Measurements from ENCODE around the gene MRPL12.

The MRPL12 gene

GRCh38 chr17:81713556-81714411, 10.6 kb downstream of the MRPL12 start:
- no peaks in the 10 kb centered on the region for H3K36me3 Mint-ChIP-seq
- H3K4me3 Mint-ChIP-seq: no peak overlapping the region
- no peaks in the 10 kb centered on the region for H3K27me3 Mint-ChIP-seq
- no peak for DNase-seq (ENCODE audit: low spot score in 2 of 2)
- H3K4me1 Mint-ChIP-seq: peaks cover 10% of the 10 kb centered on the region
- no peak for ATAC-seq (ENCODE audit: low read depth)
- no peaks in the 10 kb centered on the region for H3K9me3 Mint-ChIP-seq
- no peak overlapping the region for H3K27ac Mint-ChIP-seq

DNA sequence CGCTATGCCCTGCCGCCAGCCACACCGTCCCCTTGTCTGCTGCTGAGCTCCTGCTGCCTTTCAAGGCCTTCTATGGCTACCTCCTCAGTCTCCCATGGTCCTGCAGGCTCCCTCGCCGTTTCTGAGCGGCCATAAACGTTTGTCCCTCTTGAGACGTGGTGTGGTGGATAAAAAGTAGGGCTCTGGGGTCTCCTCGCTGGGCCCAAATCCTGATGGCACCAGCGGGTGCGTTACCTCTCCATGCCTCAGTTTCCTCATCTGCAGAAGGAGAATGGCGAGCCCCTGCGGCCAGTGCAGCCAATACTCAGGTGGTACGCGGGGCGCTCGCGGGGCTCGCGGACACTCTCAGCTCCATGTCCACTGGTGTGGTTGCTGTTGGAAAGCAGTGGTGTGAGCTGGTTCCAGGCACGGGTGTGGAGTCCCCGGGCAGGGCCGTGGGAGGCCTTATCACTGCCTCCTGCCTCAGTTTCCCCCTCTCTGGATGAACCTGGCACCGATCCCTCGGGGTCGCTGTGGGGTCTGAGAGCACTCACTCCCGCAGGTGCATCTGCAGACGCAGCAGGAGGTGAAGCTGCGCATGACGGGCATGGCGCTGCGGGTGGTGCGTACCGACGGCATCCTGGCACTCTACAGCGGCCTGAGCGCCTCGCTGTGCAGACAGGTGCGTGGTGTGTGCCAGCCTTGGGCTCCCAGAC, 11.4 kb downstream of the MRPL12 start:
- H3K27me3 Mint-ChIP-seq: no peaks in the 10 kb centered on the region
- H3K9me3 Mint-ChIP-seq: no peaks in the 10 kb centered on the region
- DNase-seq (ENCODE audit: low spot score in 2 of 2): no peak
- no peak overlapping the region for H3K4me3 Mint-ChIP-seq
- no peak for ATAC-seq (ENCODE audit: low read depth)
- H3K36me3 Mint-ChIP-seq: no peaks in the 10 kb centered on the region
- peaks cover 10% of the 10 kb centered on the region for H3K4me1 Mint-ChIP-seq
- no peak overlapping the region for H3K27ac Mint-ChIP-seq

- ATAC-seq (ENCODE audit: low read depth): no peak
- H3K9me3 Mint-ChIP-seq: no peaks in the 10 kb centered on the region
- no peaks in the 10 kb centered on the region for H3K27me3 Mint-ChIP-seq
- H3K36me3 Mint-ChIP-seq: no peaks in the 10 kb centered on the region
- H3K4me1 Mint-ChIP-seq: peaks cover 10% of the 10 kb centered on the region
- no peak for DNase-seq (ENCODE audit: low spot score in 2 of 2)
- H3K4me3 Mint-ChIP-seq: no peak overlapping the region
- no peak overlapping the region for H3K27ac Mint-ChIP-seq
Observed at GRCh38 chr17:81715107-81715871, 12.1 kb downstream of the MRPL12 start.

GRCh38 chr17:81715872-81716673, 12.9 kb downstream of the MRPL12 start:
- DNase-seq (ENCODE audit: low spot score in 2 of 2) (no peak), ATAC-seq (ENCODE audit: low read depth) (no peak)
- no peak overlapping the region for H3K27ac Mint-ChIP-seq

DNA sequence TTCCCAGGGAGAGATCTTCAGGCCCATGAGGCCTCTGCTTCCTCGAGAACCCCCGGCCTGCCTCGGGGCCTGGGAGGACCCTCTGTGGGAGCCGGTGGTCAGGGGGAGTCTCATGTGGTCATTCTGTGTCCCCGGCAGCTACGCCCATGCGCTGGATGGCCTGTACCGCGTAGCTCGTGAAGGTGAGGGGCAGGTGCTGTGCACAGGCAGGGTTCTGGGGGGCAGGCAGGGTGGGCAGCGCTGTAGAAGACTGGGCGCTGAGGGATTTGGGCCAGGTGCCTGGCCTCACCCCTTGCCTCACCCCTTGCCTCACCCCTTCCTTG, 13.5 kb downstream of the MRPL12 start:
- no peaks in the 10 kb centered on the region for H3K36me3 Mint-ChIP-seq
- no peak overlapping the region for H3K4me3 Mint-ChIP-seq
- no peaks in the 10 kb centered on the region for H3K9me3 Mint-ChIP-seq
- peaks cover 3% of the 10 kb centered on the region for H3K4me1 Mint-ChIP-seq
- no peak overlapping the region for H3K27ac Mint-ChIP-seq
- no peaks in the 10 kb centered on the region for H3K27me3 Mint-ChIP-seq
- ATAC-seq (ENCODE audit: low read depth) (no peak), DNase-seq (ENCODE audit: low spot score in 2 of 2) (no peak)

More at GRCh38 chr17:81715872-81716673, 12.9 kb downstream of the MRPL12 start:
- peaks cover 4% of the 10 kb centered on the region for H3K4me1 Mint-ChIP-seq
- no peak overlapping the region for H3K4me3 Mint-ChIP-seq
- no peaks in the 10 kb centered on the region for H3K27me3 Mint-ChIP-seq
- no peaks in the 10 kb centered on the region for H3K36me3 Mint-ChIP-seq
- H3K9me3 Mint-ChIP-seq: no peaks in the 10 kb centered on the region

DNA sequence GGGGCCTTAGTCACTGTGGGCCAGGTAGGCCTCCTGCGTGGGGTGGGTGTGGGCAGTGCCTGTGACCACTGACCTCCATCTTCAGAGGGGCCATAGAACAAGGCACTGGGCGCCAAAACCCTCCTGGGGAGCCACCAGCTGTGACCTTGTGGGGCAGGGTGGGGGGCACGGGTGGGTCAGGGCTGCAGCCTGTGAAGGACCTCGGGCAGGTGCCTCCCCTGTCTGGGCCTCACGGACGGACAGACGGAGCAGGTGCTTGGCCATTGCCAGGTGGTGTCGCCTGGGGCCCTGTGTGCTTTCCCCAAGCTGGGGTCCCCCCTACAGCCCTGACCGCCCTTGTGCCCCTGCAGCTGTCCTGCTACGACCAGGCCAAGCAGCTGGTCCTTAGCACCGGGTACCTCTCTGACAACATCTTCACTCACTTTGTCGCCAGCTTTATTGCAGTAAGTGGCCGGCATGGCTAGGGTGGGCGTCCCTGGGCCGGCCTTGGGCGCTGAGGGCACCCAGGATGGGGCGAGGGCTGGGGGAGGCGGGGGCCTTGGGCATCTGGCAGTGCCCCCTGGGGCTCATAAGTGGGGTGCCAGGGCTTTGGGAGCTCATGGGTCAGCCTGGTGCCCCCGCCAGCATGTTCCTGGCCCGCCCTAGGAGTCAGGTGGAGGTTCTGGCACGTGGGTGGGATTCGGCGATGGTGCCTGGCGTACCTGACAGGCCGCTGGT, 14.0 kb downstream of the MRPL12 start:
- ATAC-seq (ENCODE audit: low read depth) (no peak), DNase-seq (ENCODE audit: low spot score in 2 of 2) (no peak)
- H3K4me3 Mint-ChIP-seq: no peak overlapping the region
- no peaks in the 10 kb centered on the region for H3K36me3 Mint-ChIP-seq
- H3K9me3 Mint-ChIP-seq: no peaks in the 10 kb centered on the region
- H3K27ac Mint-ChIP-seq: no peak overlapping the region
- peaks cover 2% of the 10 kb centered on the region for H3K27me3 Mint-ChIP-seq
- peaks cover 3% of the 10 kb centered on the region for H3K4me1 Mint-ChIP-seq

GRCh38 chr17:81717766-81718089, 14.6 kb downstream of the MRPL12 start:
- DNase-seq (ENCODE audit: low spot score in 2 of 2) (no peak), ATAC-seq (ENCODE audit: low read depth) (no peak)
- peaks cover 2% of the 10 kb centered on the region for H3K27me3 Mint-ChIP-seq
- no peaks in the 10 kb centered on the region for H3K36me3 Mint-ChIP-seq
- H3K4me1 Mint-ChIP-seq: peaks cover 2% of the 10 kb centered on the region
- H3K9me3 Mint-ChIP-seq: no peaks in the 10 kb centered on the region
- H3K27ac Mint-ChIP-seq: no peak overlapping the region
- H3K4me3 Mint-ChIP-seq: no peak overlapping the region

GRCh38 chr17:81719410-81720266, 16.5 kb downstream of the MRPL12 start:
- no peak for DNase-seq (ENCODE audit: low spot score in 2 of 2)

DNA sequence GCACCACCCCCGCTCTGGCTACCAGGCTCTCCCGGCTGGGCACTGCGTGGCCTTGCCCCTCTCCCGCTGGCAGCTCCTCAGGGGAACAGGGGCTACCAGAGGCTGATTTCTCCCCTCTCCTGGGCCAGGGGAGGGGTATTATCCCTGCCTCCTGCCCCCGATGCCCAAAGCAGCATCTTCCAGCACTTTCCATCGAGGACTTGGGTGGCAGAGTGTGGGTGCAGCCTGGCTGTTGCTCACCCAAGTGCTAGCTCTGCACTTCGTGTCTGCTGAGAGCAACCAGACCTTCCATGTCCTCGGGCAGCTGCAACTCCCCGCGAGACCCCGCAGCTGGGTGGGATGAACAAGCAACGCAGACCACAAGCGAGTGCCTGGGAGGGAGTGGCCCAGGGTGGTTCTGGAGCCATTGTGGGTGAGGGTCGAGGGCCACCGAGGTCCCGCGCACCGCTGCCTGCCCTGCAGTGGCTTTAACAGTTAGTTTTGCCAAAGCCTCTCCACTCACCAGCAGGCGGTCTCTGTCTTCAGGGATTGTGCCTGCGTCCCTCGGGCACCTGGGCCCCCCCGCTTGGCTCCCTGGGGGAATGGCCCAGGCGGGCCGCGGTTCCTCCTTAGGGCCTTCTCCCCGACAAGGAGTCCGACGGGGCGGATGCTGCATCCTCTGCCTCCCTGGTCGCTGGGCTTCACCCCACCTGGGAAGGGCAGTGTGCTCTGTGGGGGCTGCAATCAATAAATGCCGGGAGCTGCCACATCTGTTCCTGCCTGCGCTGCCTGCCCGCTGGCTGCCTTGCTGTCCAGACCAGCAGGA, 17.3 kb downstream of the MRPL12 start:
- ATAC-seq (ENCODE audit: low read depth) (no peak), DNase-seq (ENCODE audit: low spot score in 2 of 2) (no peak)
- Mint-ChIP-seq H3K27ac (no peak overlapping the region), H3K36me3 (no peaks in the 10 kb centered on the region), H3K9me3 (no peaks in the 10 kb centered on the region), H3K4me1 (no peaks in the 10 kb centered on the region), H3K27me3 (peaks cover 11% of the 10 kb centered on the region), H3K4me3 (no peak overlapping the region)

More at GRCh38 chr17:81719410-81720266, 16.5 kb downstream of the MRPL12 start:
- H3K36me3 Mint-ChIP-seq: no peaks in the 10 kb centered on the region
- peaks cover 11% of the 10 kb centered on the region for H3K27me3 Mint-ChIP-seq
- no peaks in the 10 kb centered on the region for H3K4me1 Mint-ChIP-seq
- H3K27ac Mint-ChIP-seq: no peak overlapping the region
- no peaks in the 10 kb centered on the region for H3K9me3 Mint-ChIP-seq
- no peak for ATAC-seq (ENCODE audit: low read depth)
- H3K4me3 Mint-ChIP-seq: no peak overlapping the region

- ATAC-seq (ENCODE audit: low read depth) (no peak), DNase-seq (ENCODE audit: low spot score in 2 of 2) (no peak)
- Mint-ChIP-seq H3K36me3 (no peaks in the 10 kb centered on the region), H3K4me1 (peaks cover 3% of the 10 kb centered on the region), H3K9me3 (no peaks in the 10 kb centered on the region), H3K27ac (no peak overlapping the region), H3K4me3 (no peak overlapping the region), H3K27me3 (peaks cover 16% of the 10 kb centered on the region)
Observed at GRCh38 chr17:81722184-81723120, 19.3 kb downstream of the MRPL12 start.

DNA sequence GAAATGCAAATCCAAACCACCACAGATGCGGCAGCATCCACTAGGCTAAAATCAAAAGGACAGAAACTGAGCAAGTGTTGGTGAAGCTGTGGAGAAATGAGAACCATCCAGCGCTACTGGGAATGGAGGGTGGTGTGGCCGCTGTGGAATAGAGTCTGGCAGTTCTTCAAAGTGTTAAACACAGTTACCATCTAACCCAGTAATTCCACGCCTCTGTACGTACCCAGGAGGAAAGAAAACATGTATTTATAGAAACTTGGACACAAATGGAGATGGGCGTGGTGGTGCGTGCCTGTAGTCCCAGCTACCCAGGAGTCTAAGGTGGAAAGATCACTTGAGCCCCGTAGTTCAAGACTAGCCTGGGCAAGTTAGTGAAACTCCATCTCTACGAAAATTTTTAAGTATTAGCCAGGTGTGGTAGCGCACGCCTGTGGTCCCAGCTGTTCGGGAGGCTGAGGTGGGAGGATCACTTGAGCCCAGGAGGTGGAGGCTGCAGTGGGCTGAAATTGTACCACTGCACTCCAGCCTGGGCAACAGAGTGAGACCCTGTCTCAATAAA, 20.6 kb downstream of the MRPL12 start:
- no peaks in the 10 kb centered on the region for H3K36me3 Mint-ChIP-seq
- no peaks in the 10 kb centered on the region for H3K9me3 Mint-ChIP-seq
- ATAC-seq (ENCODE audit: low read depth) (no peak), DNase-seq (ENCODE audit: low spot score in 2 of 2) (no peak)
- H3K4me1 Mint-ChIP-seq: peaks cover 3% of the 10 kb centered on the region
- peaks cover 17% of the 10 kb centered on the region for H3K27me3 Mint-ChIP-seq
- no peak overlapping the region for H3K27ac Mint-ChIP-seq
- no peak overlapping the region for H3K4me3 Mint-ChIP-seq

Measured in memory B cell (primary cell).